Left lobe of liver (tissue), 2 donors: ENCODE data around the gene RBFOX1. TPM values are rescaled to one million over a fixed set of nuclear protein-coding genes. Genes with fewer than 3 reads are reported as not detected.

Source experiments
- ATAC-seq: fragments of 200-7000 bp; cut with Tn5 transposase; one replicate; pipeline ENCODE4 v1.9.1; 2020; ENCODE audit warnings: mild to moderate bottlenecking, moderate library complexity
- DNase-seq: peaks from one replicate; pipeline ENCODE4 v3.0.0-alpha.2; 2020; ENCODE audit warnings: low spot score
- total RNA-seq: library from RNA; stranded (reverse); gene quantifications from one replicate; pipeline ENCODE4 v1.2.1, GENCODE V29; 2021
- donor health status: DM: no; HTN: no; CAD: no; lungs with moderate emphysema.
- donor health status: DM: no; HTN: yes; CAD: no.

RBFOX1 gene
- total RNA-seq, 1 donor from 2014 or later: not detected

- ATAC-seq (no peak), DNase-seq (no peak)
Measured at GRCh38 chr16:7404217-7404616, 71.6 kb downstream of the RBFOX1 start.

- ATAC-seq: no peak
- DNase-seq: no peak
Measured at GRCh38 chr16:7405166-7405565, 72.5 kb downstream of the RBFOX1 start.

- DNase-seq (no peak), ATAC-seq (no peak)
Measured at GRCh38 chr16:7408700-7409365, 76.2 kb downstream of the RBFOX1 start.

DNA sequence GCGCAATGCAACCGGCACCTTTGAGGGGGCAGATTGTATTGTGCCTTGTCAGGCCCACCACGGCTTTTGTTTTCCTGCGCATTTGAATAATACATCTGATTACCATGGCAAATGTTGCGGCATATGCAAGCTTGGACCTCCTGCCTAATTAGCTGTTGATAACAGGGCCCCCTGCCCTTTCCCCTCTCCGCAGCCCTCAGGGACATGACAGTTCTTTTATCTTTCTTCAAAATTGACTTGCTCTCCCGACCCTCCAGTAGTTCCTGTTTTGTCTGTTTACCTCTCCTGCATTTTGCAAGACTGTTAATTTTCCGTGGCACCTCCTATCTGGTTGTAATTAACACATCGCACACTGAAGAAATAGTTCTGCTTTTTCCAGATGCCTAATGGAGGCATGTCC is 86.8 kb downstream of the RBFOX1 start:
- no peak for DNase-seq
- ATAC-seq: no peak

DNA sequence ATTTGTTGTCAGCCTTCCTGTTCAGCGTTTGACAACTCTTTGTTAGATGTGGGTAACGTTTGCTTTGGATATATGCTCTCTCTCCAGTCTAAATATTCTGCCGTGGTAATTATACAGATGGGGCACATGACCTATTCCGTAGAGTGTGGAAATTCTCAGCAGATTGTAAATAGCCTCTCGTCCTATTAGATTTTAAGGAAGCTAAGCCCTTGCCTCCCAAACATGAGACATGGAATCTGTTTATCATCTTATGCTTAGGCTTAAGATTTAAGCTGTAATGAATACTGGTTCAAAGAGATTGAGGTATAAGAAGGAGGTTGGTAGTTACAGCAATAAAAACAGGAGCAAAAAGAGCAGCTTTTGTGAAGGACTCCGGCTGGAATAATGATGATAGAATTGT is 87.4 kb downstream of the RBFOX1 start:
- DNase-seq (no peak), ATAC-seq (no peak)

DNA sequence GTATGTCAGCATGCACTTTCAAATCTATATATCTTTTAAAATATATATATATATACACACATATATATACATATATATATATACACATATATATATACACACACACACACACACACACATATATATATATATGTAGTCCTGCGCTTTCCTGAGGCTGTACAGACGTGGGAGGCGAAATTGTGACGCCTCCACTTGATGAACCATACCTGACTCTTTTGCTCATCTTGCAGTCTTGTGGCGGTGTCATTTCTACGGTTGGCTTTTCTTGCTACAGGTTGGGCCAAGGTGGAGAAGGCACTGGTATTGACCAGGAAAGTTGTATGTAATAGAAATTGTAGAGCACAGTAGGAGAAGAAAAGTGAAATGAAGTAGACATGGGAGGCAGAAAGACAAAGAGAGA is 88.2 kb downstream of the RBFOX1 start:
- DNase-seq (no peak), ATAC-seq (no peak)

DNA sequence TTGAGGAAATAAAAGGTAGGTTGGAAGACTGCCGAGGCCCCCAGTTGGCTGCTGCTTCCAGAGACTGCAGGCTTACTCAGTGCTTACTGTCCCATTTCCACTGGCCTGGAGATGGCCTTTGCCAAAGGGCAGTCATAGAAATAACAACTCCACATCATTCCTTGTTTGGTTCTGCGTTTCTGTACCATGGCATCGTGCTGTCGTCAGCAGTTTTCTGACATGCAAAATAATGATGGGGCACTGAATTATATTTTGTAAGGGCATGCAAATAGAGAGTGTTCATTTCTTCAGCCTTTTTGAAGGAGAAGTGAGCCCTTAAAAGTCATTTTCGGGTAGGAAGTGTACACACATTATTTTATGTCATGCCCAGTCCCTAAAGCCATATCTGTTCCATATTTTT is 88.9 kb downstream of the RBFOX1 start:
- DNase-seq: no peak
- ATAC-seq: no peak

DNA sequence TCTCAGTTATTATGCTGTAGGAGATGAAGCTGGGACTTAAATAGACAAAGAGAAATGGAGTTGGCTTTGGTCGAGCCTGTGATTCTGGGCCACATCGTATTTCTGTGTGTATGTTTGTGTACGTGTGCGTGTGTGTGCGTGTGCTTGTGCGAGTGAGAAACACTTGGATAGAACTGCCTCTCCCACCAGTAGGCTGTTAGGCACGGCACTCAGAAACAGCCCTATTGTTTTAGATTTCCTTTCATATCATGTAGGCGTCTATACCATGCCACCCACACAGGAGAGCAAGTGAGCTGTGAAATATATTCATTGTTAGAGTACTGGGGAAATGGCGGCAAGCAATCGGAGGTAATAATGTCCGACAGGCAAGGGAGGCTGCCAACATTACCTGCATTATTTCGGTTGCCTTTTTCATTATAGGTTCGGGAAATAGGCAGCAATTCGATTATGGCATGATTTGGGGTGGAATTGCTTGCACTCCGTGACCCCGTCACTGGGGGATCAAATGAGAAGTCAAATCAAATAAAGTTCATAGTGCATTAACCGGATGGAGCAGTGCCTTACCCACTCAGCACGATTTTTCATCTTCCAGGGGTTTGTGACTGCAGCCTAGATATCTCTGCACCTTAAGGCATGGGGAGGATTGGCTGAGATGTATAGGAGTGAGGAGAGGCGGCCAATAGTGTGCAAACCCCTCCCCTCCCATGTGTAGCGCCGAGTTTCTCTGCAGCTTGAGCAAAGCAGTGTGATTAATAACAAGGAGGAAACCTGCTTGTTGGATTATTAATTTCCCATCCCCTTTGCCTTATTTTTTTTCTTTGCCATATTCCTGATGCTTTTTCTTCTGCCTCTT is 89.6 kb downstream of the RBFOX1 start:
- ATAC-seq: no peak
- DNase-seq: no peak

GRCh38 chr16:7423434-7424044 is 90.9 kb downstream of the RBFOX1 start:
- ATAC-seq (no peak), DNase-seq (no peak)

DNA sequence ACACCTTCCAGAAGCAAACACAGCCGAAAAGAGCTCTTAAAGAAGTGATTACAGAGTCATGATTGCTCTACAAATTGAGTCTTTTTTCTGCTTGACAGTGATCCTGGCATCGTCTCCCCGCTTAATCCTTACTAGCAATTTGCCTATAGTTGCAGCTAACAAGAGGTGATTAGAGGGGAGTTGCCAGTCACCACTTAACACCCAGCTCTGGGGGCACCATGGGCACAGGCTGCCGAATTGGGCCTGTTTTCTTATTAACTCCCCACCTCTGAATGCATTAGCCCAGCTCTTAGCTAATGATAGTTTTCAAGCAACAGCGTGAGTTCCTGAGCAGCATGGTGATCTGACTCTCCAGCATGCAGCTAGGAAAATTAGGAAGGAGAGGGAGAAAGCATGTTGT is 93.5 kb downstream of the RBFOX1 start:
- ATAC-seq: no peak

GRCh38 chr16:7431723-7432122 is 99.1 kb downstream of the RBFOX1 start:
- DNase-seq (no peak), ATAC-seq (no peak)

More for the DNA sequence above, 93.5 kb downstream of the RBFOX1 start:
- no peak for DNase-seq

- ATAC-seq: no peak
- no peak for DNase-seq
Measured at GRCh38 chr16:7436306-7436705, 103.7 kb downstream of the RBFOX1 start.

DNA sequence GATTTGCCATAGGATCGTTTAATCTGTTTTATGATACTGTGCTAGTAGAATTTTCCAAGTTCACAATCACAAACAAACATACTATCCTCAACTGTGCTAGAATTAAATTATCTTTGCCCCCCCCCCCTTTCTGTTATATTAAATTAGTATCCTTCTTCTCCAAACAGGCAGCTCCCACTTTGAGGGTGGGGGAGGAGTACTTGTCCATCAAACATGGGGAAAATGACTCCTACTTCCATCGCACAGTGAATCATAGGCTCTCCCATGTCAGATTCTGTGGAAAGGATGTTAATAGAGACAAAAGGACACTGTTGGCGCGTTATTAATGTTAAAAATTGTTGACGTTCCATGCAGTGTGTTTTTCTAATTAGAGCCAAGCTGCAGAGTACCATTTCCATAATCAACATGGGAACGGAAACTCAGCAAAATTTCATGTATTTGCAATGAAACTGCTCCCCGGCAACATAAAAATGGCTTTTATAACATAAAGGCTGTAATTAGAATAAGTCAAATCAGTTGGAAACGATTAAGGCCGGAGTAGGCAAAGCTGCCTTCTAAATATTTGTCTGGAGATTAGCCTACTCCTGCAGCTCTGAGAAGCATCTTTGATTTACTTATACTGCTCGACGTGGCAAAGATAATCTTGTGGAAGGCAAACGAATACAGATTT is 104.6 kb downstream of the RBFOX1 start:
- no peak for DNase-seq
- no peak for ATAC-seq

GRCh38 chr16:7437843-7438242 is 105.2 kb downstream of the RBFOX1 start:
- ATAC-seq: no peak
- no peak for DNase-seq

GRCh38 chr16:7438601-7439000 is 106.0 kb downstream of the RBFOX1 start:
- DNase-seq: no peak
- no peak for ATAC-seq

- ATAC-seq (no peak), DNase-seq (no peak)
Measured at GRCh38 chr16:7439518-7439917, 106.9 kb downstream of the RBFOX1 start.

DNA sequence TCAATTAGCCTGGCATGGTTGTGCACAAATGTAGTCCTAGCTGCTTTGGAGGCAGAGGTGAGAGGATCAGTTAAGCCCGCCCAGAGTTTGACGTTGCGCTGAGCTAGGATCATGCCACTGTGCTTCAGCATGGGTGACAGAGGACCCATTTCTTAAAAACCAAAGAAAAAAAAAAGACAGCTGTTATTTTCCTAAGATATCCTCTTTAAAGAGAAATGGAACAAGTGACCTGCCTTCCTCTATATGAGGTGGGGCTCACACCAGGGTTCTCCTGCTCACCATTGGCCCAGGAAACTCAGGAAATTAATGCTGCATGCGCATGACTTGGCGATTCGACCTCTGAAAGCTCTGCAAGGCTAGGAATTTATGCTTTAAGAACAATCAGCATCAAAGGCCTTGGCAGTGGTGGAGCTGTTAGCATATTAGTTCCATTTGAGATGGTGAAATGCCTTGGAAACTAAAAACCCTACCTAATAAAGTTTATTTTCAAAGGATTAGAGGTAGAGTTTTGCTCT is 108.3 kb downstream of the RBFOX1 start:
- ATAC-seq: no peak

DNA sequence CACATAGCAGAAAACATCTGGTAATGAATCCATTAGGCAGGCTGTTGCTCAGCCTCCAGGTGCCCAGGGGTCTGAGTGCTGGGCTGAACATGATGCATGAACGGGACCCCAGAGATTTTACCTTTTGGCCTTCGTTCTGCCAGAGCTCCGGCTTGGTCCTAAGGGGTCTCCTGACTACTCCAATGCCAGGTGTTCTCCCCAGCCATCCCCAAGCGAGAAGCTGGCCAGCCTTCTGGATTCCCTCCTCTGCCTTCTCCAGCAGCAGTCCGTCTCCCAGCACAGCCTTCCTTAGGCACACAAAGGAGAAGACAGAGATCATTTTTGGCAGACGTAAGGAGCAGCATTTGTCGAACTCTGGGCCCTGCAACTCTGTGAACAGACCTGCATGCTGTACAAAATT is 109.4 kb downstream of the RBFOX1 start:
- ATAC-seq (no peak), DNase-seq (no peak)

More for the DNA sequence above, 108.3 kb downstream of the RBFOX1 start:
- no peak for DNase-seq

DNA sequence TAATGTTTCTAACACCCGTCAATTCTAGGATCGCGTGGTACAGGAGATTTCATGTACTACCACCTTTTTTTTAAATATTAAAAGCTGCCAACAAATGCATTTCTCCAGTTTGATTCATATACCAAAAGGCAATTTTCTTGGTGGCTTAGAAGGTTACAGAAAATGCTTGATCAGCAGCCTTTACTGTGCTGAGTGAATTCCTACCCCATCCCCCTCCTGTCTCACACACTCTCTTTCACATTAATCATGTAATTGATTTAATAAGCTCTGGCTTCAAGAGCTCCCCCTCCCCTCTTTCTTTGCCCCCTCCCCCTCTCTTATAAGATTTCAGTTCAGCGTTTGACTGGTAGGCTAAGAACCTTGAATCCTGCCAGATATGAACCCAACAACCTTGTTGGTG is 110.5 kb downstream of the RBFOX1 start:
- ATAC-seq: no peak
- no peak for DNase-seq

GRCh38 chr16:7443648-7444365 is 111.2 kb downstream of the RBFOX1 start:
- no peak for DNase-seq
- no peak for ATAC-seq

DNA sequence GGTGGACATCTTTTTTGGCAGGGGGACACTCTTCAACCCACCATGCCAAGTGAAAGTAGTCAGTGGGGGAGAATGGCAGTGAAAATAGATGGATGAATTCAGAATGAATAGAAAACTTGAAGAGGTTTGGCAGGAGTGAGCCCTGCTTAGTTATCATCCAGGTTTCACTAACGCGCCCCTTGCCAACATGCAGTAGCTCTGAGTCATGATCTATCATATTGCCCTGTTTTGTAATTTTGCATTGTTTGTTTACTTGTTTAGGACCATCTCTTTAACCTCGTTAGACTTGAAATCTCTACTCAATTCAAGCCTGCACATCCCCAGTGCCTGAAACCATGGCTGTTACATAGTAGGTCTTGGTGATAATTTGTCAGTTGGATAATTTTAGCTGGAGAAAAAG is 116.7 kb downstream of the RBFOX1 start:
- ATAC-seq: no peak
- no peak for DNase-seq
